Muscle layer of duodenum (tissue), 2 donors: ENCODE results near the gene KCNJ6.

Experiments used
- H3K27ac ChIP-seq: one replicate; pipeline ENCODE4 v1.7.0; 2013; ENCODE audit warnings: mild to moderate bottlenecking, low read length
- H3K27me3 ChIP-seq: one replicate; pipeline ENCODE4 v1.7.0; 2013; ENCODE audit warnings: low read depth, mild to moderate bottlenecking, control low read depth, low read length
- H3K36me3 ChIP-seq, 2 donors: one replicate each; pipeline ENCODE4 v1.7.0; 2013; ENCODE audit warnings: low read length in 2 of 2, control low read depth in 1 of 2, mild to moderate bottlenecking in 1 of 2; ENCODE audit not compliant: insufficient read depth in 2 of 2, control insufficient read depth in 1 of 2
- H3K4me1 ChIP-seq, 2 donors: one replicate each; pipeline ENCODE4 v1.7.0; 2013; ENCODE audit warnings: low read length in 2 of 2, mild to moderate bottlenecking in 2 of 2, control low read depth in 1 of 2, moderate library complexity in 1 of 2; ENCODE audit not compliant: insufficient read depth in 2 of 2, control insufficient read depth in 1 of 2
- H3K4me3 ChIP-seq, 2 donors: one replicate each; pipeline ENCODE4 v1.7.0; 2013; ENCODE audit warnings: low read length in 2 of 2, low read depth in 1 of 2, mild to moderate bottlenecking in 1 of 2
- H3K9me3 ChIP-seq, 2 donors: one replicate each; pipeline ENCODE4 v1.7.0; 2013; ENCODE audit warnings: low read length in 2 of 2, control low read depth in 1 of 2, mild to moderate bottlenecking in 1 of 2; ENCODE audit not compliant: control insufficient read depth in 1 of 2
- donor health status: healthy.

Gene KCNJ6

GRCh38 chr21:37808261-37808660 is 108.0 kb downstream of the KCNJ6 start:
- H3K36me3 ChIP-seq = no peaks in the 10 kb centered on the region
- no peaks in the 10 kb centered on the region for H3K27me3 ChIP-seq
- no peak overlapping the region for H3K27ac ChIP-seq
- no peaks in the 10 kb centered on the region for H3K4me1 ChIP-seq
- no peak overlapping the region for H3K4me3 ChIP-seq
- H3K9me3 ChIP-seq = peaks cover 0 to 1% of the 10 kb centered on the region in 2 donors

GRCh38 chr21:37805266-37805665 is 111.0 kb downstream of the KCNJ6 start:
- no peak overlapping the region for H3K4me3 ChIP-seq
- no peak overlapping the region for H3K27ac ChIP-seq
- H3K36me3 ChIP-seq = no peaks in the 10 kb centered on the region
- no peaks in the 10 kb centered on the region for H3K9me3 ChIP-seq
- no peaks in the 10 kb centered on the region for H3K27me3 ChIP-seq
- H3K4me1 ChIP-seq = no peaks in the 10 kb centered on the region

DNA sequence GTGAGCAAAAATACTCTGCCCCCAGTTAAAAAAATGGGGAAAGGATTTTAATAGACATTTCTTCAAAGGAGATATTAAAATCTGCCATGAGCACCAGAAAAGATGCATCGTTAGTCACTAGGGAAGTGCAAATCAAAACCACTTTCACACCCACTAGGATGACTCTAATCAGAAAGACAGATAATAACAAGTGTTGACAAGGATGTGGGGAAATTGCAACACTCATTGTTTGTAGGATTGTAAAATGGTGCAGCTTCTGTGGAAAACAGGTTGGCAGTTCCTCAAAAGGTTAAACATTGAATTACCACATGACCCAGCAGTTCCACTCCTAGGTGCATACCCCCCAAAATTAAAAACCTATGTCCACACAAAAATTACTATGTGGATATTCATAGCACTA is 112.3 kb downstream of the KCNJ6 start:
- H3K27ac ChIP-seq = no peak overlapping the region
- H3K4me3 ChIP-seq = no peak overlapping the region
- no peaks in the 10 kb centered on the region for H3K9me3 ChIP-seq
- H3K4me1 ChIP-seq = no peaks in the 10 kb centered on the region
- H3K27me3 ChIP-seq = no peaks in the 10 kb centered on the region
- H3K36me3 ChIP-seq = no peaks in the 10 kb centered on the region

DNA sequence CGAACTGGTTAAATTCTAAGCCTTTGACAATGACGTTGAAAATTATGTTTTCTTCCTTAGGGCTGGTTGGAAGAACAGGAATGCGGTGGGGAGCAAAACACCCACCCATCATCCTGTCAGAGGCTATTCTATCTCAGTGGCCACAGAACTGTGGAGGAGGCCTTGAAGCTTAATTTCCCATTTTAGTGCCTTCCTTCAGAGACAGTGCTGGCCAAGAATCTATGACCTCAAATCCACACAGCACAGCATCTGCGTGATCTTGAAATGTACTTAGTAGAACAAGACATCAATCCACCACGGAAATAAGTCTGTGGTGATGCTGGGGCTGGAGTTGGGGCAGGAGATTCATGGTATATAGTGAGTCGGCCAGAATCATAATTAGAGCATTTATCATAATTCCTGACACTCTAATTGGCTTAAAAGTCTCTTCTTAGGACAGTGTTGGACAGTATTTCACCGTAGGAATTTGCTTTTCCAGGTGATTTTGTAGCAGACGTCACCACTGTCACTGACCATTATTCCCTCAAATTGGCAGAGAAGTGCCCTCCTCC is 113.1 kb downstream of the KCNJ6 start:
- H3K27ac ChIP-seq = no peak overlapping the region
- no peaks in the 10 kb centered on the region for H3K36me3 ChIP-seq
- no peaks in the 10 kb centered on the region for H3K9me3 ChIP-seq
- no peaks in the 10 kb centered on the region for H3K4me1 ChIP-seq
- no peaks in the 10 kb centered on the region for H3K27me3 ChIP-seq
- no peak overlapping the region for H3K4me3 ChIP-seq

DNA sequence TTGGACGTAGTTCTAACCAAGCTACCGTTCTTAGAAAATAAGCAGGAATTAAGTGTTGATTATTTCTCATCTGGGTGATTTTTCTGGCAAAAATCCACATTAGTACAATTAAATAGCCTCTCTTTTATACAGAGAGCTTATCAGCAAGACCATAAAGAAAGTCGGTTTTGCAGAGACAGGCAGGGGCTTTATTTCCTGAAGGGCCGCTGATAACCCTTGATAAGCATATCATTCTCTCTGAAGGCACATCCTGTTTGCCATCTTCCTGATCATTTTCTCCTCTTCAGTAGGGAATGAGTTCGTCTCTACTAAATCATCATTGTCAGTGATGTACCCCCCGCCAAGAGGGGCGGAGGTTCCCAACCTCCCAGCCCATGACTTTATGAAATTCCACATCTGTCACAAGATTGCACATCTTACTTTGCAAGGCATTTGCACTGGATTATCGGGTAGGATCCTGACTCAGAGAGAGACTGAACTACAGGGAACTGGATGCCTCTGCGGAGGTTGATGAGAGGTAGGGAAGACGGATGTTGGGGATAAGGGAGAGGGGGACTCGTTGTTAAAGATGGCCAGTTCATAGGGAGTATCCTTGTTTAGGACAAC is 115.7 kb downstream of the KCNJ6 start:
- Histone ChIP-seq H3K9me3 (no peaks in the 10 kb centered on the region), H3K36me3 (no peaks in the 10 kb centered on the region), H3K27me3 (no peaks in the 10 kb centered on the region), H3K4me3 (no peak overlapping the region), H3K27ac (no peak overlapping the region), H3K4me1 (no peaks in the 10 kb centered on the region)

GRCh38 chr21:37800057-37800455 is 116.2 kb downstream of the KCNJ6 start:
- H3K36me3 ChIP-seq = no peaks in the 10 kb centered on the region
- no peaks in the 10 kb centered on the region for H3K9me3 ChIP-seq
- no peak overlapping the region for H3K27ac ChIP-seq
- H3K4me3 ChIP-seq = no peak overlapping the region
- H3K27me3 ChIP-seq = no peaks in the 10 kb centered on the region
- H3K4me1 ChIP-seq = no peaks in the 10 kb centered on the region

DNA sequence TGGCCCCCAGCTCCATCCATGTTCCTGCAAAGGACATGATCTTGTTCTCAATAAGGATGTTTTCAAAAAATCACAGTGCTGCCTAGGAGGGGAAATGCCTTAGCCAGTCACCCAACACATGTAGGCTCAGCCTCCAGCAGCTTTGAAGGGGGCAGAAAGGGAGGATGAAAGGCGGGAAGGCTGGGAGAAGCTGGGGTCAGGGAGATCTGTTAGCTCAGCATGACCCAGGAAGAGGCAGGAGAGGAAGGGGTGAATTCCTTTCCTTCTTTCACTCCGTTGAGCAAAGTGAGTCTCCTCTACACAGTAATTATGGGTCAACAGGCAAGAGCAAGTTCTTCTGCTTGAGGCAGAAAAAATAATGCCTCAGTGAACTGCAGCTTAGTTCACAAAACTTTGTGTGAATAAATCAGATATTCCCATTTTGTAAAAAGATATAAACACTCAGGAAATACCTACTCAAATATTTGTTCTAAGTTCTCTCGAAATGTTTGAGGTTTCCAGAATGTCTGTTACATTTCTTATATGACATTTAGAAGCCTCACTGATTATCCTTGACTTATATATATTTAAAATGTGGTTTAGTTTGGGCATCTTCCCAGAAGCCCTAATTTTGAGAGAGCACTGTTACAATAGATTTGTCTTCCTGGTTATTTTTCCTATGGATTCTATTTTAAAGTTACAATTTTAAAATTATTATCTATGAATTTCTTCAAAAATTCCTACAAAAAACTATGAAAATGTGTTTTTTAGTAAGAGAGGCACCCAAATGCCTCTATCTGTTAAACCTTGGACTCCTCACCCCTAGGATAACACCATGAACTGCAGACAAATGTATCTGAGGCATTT is 116.8 kb downstream of the KCNJ6 start:
- Histone ChIP-seq H3K9me3 (no peaks in the 10 kb centered on the region), H3K27me3 (no peaks in the 10 kb centered on the region), H3K27ac (no peak overlapping the region), H3K4me1 (no peaks in the 10 kb centered on the region), H3K4me3 (no peak overlapping the region), H3K36me3 (no peaks in the 10 kb centered on the region)

DNA sequence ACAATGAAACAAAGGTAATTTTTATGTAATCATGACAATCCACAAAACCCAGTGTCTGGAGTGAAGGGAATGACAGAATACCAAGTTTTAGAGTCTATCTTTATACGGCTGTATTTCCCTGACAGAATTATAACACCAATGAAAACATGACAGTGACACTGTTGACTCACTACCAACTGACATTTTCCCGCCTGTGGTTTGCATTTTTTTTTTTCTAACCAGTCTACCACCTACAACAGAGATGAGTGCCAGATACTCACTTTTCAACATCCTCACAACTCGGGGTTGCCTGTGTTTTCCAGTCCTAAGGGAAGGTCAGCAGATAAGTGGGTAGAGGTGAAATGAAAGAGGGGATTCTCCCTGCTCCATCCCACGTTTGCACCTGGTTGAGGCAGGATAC is 118.9 kb downstream of the KCNJ6 start:
- no peak overlapping the region for H3K27ac ChIP-seq
- no peaks in the 10 kb centered on the region for H3K4me1 ChIP-seq
- no peak overlapping the region for H3K4me3 ChIP-seq
- H3K9me3 ChIP-seq = no peaks in the 10 kb centered on the region
- H3K36me3 ChIP-seq = no peaks in the 10 kb centered on the region
- H3K27me3 ChIP-seq = no peaks in the 10 kb centered on the region

DNA sequence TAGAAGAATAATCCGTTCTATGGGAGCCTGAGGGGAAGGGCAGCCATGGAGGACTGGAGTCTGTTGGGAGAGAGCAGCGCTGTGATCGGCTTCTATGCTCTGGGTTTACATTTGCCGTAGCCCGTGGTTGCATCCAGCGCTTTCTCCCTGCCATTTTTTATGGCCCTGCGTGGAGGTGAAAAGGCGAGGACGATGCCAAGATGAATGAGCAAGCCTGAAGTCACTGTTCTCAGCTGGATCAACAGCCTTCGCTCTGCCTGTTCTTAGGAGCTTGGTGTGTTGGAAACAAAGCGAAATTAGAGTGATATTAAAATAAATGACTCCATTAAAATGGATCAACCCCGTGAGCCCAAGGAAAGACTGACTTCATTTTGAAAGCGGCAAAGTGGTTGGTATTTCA is 120.2 kb downstream of the KCNJ6 start:
- no peaks in the 10 kb centered on the region for H3K36me3 ChIP-seq
- no peak overlapping the region for H3K27ac ChIP-seq
- no peak overlapping the region for H3K4me3 ChIP-seq
- no peaks in the 10 kb centered on the region for H3K4me1 ChIP-seq
- no peaks in the 10 kb centered on the region for H3K27me3 ChIP-seq
- H3K9me3 ChIP-seq = no peaks in the 10 kb centered on the region

- Histone ChIP-seq H3K4me3 (no peak overlapping the region), H3K4me1 (no peaks in the 10 kb centered on the region), H3K9me3 (peaks cover 0 to 6% of the 10 kb centered on the region in 2 donors), H3K27ac (no peak overlapping the region), H3K27me3 (no peaks in the 10 kb centered on the region), H3K36me3 (no peaks in the 10 kb centered on the region)
Measured at GRCh38 chr21:37793660-37794059, 122.6 kb downstream of the KCNJ6 start.

GRCh38 chr21:37792046-37792445 is 124.2 kb downstream of the KCNJ6 start:
- Histone ChIP-seq H3K4me3 (no peak overlapping the region), H3K9me3 (peaks cover 0 to 11% of the 10 kb centered on the region in 2 donors)

More at GRCh38 chr21:37792046-37792445, 124.2 kb downstream of the KCNJ6 start:
- Histone ChIP-seq H3K27ac (no peak overlapping the region), H3K4me1 (no peaks in the 10 kb centered on the region), H3K36me3 (no peaks in the 10 kb centered on the region), H3K27me3 (no peaks in the 10 kb centered on the region)
